Measurements from ENCODE around the gene BBC3. TPM values are rescaled to one million over a fixed set of nuclear protein-coding genes. Genes with fewer than 3 reads are reported as not detected.

Gene BBC3
- total RNA-seq, 1 donor from 2014 or later = 18.6 TPM

DNA sequence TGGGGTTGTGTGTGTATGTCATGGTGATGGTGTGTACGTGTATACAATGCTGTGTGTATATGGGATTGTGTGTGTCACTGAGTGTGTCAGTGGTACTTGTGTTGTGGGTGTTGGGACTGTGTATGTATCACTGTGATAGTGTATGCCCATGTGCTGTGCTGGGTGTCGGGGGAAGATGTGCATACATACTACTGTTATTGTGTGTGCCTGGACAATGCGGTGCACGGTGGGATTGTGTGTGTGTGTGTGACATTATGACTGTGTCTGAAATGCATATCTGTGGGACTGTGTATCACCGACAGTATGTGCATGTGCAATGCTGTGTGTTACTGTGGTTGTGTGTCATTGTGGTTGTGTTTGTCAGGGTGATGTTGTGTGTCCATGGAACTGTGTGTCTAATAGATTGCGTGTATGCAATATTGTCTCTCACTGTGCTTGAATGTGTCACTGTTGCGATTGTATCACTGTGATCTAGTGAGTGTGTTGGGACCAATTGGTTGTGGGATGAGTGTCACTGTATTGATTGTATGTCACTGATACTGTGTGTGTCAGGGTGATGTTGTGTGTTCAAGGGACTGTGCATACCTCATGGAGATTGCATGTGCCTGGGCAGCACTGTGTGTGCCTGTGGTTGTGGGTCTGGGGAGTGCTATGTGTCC is 11.0 kb upstream of the BBC3 start:
- H3K27me3 Mint-ChIP-seq (ENCODE audit: unreplicated experiment) = peaks cover 12% of the 10 kb centered on the region
- peaks cover 21% of the 10 kb centered on the region for H3K4me1 Mint-ChIP-seq (ENCODE audit: unreplicated experiment)
- peaks cover 15% of the 10 kb centered on the region for H3K36me3 Mint-ChIP-seq (ENCODE audit: low read depth, unreplicated experiment)
- H3K27ac Mint-ChIP-seq (ENCODE audit: unreplicated experiment) = no peak overlapping the region
- no peak for TF ChIP-seq CTCF (IDR thresholded peaks at IDR 0.05; ENCODE audit: unreplicated experiment)
- no peak for DNase-seq (ENCODE audit: low spot score)
- no peaks in the 10 kb centered on the region for H3K9me3 Mint-ChIP-seq (ENCODE audit: unreplicated experiment)
- no peak overlapping the region for H3K4me3 Mint-ChIP-seq (ENCODE audit: unreplicated experiment)

- peak; percentile 50 for DNase-seq (ENCODE audit: low spot score)
- no peaks in the 10 kb centered on the region for H3K9me3 Mint-ChIP-seq (ENCODE audit: unreplicated experiment)
Observed at GRCh38 chr19:47240996-47241918, 10.3 kb upstream of the BBC3 start.

GRCh38 chr19:47240556-47240955 is 9.6 kb upstream of the BBC3 start:
- no peak for DNase-seq (ENCODE audit: low spot score)
- Mint-ChIP-seq H3K27ac (ENCODE audit: unreplicated experiment) (no peak overlapping the region), H3K36me3 (ENCODE audit: low read depth, unreplicated experiment) (peaks cover 15% of the 10 kb centered on the region), H3K9me3 (ENCODE audit: unreplicated experiment) (no peaks in the 10 kb centered on the region), H3K4me1 (ENCODE audit: unreplicated experiment) (peaks cover 21% of the 10 kb centered on the region), H3K27me3 (ENCODE audit: unreplicated experiment) (peaks cover 12% of the 10 kb centered on the region), H3K4me3 (ENCODE audit: unreplicated experiment) (no peak overlapping the region)
- no peak for TF ChIP-seq CTCF (IDR thresholded peaks at IDR 0.05; ENCODE audit: unreplicated experiment)

More at GRCh38 chr19:47240996-47241918, 10.3 kb upstream of the BBC3 start:
- Mint-ChIP-seq H3K36me3 (ENCODE audit: low read depth, unreplicated experiment) (peaks cover 15% of the 10 kb centered on the region), H3K4me1 (ENCODE audit: unreplicated experiment) (peaks cover 21% of the 10 kb centered on the region), H3K27me3 (ENCODE audit: unreplicated experiment) (peaks cover 12% of the 10 kb centered on the region), H3K4me3 (ENCODE audit: unreplicated experiment) (no peak overlapping the region), H3K27ac (ENCODE audit: unreplicated experiment) (no peak overlapping the region)
- no peak for TF ChIP-seq CTCF (IDR thresholded peaks at IDR 0.05; ENCODE audit: unreplicated experiment)

DNA sequence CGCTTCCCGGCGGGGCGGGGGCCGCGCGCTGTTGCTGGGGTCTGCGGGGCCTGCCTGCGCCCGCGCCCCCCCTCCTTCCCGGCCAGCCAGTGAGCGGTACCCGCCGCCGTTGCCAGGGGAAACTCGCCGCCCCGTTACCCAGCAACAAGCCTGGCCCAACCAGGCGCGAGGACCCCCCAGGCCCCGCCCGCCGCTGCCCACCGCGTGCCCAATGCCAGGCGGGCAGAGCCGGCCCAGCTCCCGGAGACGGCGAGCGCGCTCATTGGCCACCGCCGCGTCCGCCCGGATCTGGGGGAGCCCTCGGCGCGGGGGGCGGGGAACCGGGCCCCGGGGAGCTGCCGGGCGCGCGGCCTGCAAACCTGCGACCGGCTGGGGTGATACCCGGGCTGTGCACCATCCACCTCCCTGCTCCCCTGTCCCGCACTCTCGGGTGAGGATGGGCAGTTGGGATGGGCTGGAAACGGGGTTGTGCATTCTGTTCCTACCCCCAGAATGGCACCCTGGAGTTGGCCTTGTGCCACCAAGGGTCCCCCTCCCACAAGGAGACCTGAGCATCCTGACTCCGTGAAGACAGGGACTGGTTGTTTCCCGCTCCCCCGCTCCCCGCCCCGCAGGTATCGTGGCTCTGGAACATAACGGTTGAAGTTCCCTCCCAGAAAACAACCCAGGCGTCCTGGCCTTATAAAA is 8.8 kb upstream of the BBC3 start:
- Mint-ChIP-seq H3K4me3 (ENCODE audit: unreplicated experiment) (no peak overlapping the region), H3K36me3 (ENCODE audit: low read depth, unreplicated experiment) (peaks cover 10% of the 10 kb centered on the region), H3K9me3 (ENCODE audit: unreplicated experiment) (no peaks in the 10 kb centered on the region), H3K27ac (ENCODE audit: unreplicated experiment) (no peak overlapping the region), H3K27me3 (ENCODE audit: unreplicated experiment) (peaks cover 8% of the 10 kb centered on the region), H3K4me1 (ENCODE audit: unreplicated experiment) (peaks cover 14% of the 10 kb centered on the region)
- DNase-seq (ENCODE audit: low spot score) = peak; percentile 53
- no peak for TF ChIP-seq CTCF (IDR thresholded peaks at IDR 0.05; ENCODE audit: unreplicated experiment)

Data from endothelial cell (in vitro differentiated cells).